ELF-1 (cell line): Measurements from ENCODE around the gene DNASE2.

Experiments
- DNase-seq: peaks from one replicate; pipeline ENCODE4 v3.0.0-alpha.2; 2016; ENCODE audit warnings: low read depth, low spot score

DNASE2 gene

GRCh38 chr19:12834566-12834943 lies 46.7 kb downstream of the DNASE2 start, which contains the start of gene RTBDN:
RTBDN (minus strand) TSS chr19:12834579; CDS start chr19:12829979, 4,600 bp downstream.
- peak; percentile 41 for DNase-seq

GRCh38 chr19:12833738-12834565 lies 47.3 kb downstream of the DNASE2 start:
- DNase-seq: peak; percentile 5

DNA sequence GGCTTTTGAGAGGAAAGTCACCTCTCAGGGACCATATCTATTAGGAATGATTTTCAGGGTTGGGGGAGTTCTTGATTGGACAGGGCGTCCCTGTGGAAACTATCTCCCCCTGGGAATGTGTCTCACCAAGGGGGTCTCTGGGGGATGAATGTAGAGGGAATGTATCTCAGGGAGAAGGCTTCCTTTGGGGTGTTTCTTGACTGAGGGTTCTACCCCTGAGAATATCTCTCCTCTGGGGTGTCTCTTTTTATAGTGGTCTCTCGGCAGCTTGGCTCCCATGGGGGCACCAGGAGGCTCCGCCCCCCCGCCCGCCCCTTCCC lies 47.9 kb downstream of the DNASE2 start:
- no peak for DNase-seq

DNA sequence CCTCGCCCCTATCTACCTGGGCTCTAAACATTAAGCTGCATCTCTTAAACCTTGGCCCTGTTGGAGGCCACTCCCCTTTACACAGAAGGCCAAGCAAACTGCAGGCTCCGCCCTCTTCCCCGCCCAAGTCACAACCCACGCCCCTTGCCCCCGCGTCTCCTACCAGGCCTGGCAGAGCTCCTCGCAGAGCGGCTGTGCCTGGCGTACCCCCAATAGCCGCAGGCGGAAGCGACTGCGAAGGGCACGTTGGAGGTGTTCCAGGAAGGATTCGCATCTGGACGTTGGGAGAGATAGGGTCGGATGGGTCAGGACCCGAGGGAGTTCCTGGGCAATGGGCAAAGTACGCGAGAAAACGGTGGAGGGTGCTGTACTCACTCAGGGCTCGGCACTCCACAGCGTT lies 52.8 kb downstream of the DNASE2 start:
- peak; percentile 56 for DNase-seq

DNA sequence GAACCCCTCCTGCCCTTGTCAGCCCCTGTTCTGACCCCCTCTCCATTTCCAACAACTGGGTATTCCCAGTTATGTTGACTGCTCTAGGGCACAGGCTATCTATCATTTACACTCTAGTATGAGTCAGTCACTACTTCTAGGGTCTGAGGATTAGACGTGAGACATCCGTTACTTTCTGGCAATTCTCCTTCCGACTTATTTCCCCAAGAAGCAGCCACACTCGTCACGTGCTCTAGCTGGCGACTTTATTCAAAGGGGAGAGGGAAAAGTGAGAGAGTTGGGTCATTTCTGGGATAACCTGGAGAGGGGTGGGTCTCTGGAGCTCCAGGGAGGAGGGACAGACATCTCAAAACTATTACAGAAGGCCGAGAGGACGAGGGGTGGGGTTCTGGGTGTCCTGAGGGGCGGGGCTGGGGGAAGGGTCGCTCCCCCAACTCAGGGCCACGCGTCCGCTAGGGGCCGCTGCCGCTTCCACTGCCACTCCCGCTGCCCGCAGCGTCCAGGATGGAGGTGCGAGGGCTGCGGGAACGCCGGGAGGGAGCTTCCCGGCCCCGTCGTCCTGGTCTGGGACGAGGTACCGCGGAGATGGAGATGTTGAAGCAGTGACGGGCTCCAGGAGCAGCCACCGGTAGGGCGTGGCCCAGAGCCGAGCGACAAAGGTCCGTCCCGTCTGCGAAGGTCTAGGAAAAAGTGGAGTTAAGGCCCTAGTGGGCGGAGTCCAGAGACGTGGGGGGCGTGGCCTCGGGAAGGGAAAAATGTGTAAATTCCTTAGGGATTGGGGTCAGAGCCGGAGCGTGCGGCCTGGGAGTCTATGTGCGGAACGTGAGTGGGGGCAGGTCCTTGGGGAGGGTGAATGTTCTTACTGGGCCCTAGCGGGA lies 55.8 kb downstream of the DNASE2 start:
- DNase-seq: peak; percentile 90
